GM23248 (cell line): ENCODE measurements around the gene DNAH9. TPM values are rescaled to one million over a fixed set of nuclear protein-coding genes. Genes with fewer than 3 reads are reported as not detected.
A peak's percentile ranks its signal among the peaks of the same experiment; 100 is the strongest.
"Not testable (repeated sequence)": the region's sequence is repeated elsewhere in the genome, so short reads cannot be mapped to it uniquely, and the experiment has no call there.

Experiments used
- DNase-seq: peaks from one replicate; pipeline ENCODE4 v3.0.0-alpha.2; 2015
- H2AFZ ChIP-seq: fragments of 200-600 bp; sonication (generic); 2 replicates; pipeline ENCODE4 v1.6.1; 2016; ENCODE audit warnings: antibody characterized with exemption
- H3F3A ChIP-seq: fragments of 200-600 bp; sonication (generic); 2 replicates; pipeline ENCODE4 v1.6.1; 2016; ENCODE audit warnings: mild to moderate bottlenecking, antibody characterized with exemption, mixed run types; ENCODE audit not compliant: insufficient read depth
- H3K27ac ChIP-seq: fragments of 200-600 bp; sonication (generic); 2 replicates; pipeline ENCODE4 v1.5.1; 2016; ENCODE audit warnings: mild to moderate bottlenecking
- H3K27me3 ChIP-seq: fragments of 200-600 bp; sonication (generic); replicated peaks from 2 replicates; pipeline ENCODE4 v1.6.1; 2016; ENCODE audit warnings: mild to moderate bottlenecking; ENCODE audit not compliant: insufficient read depth
- H3K36me3 ChIP-seq: fragments of 200-600 bp; sonication (generic); 2 replicates; pipeline ENCODE4 v1.6.1; 2016; ENCODE audit warnings: low read depth, mild to moderate bottlenecking
- H3K4me1 ChIP-seq: fragments of 200-600 bp; sonication (generic); 2 replicates; pipeline ENCODE4 v1.6.1; 2016; ENCODE audit warnings: mild to moderate bottlenecking; ENCODE audit not compliant: insufficient read depth
- H3K4me2 ChIP-seq: fragments of 200-600 bp; sonication (generic); one replicate; pipeline ENCODE4 v1.6.1; 2016; ENCODE audit warnings: mild to moderate bottlenecking; ENCODE audit not compliant: unreplicated experiment
- H3K4me3 ChIP-seq: fragments of 200-600 bp; sonication (generic); 2 replicates; pipeline ENCODE4 v1.5.1; 2016; ENCODE audit warnings: mild to moderate bottlenecking
- H3K79me2 ChIP-seq: fragments of 200-600 bp; sonication (generic); 2 replicates; pipeline ENCODE4 v1.6.1; 2016; ENCODE audit warnings: mild to moderate bottlenecking; ENCODE audit not compliant: insufficient read depth
- H3K9ac ChIP-seq: fragments of 200-600 bp; sonication (generic); 2 replicates; pipeline ENCODE4 v1.6.1; 2016; ENCODE audit warnings: mild to moderate bottlenecking
- H3K9me2 ChIP-seq: fragments of 200-600 bp; sonication (generic); 2 replicates; pipeline ENCODE4 v1.6.1; 2016; ENCODE audit warnings: mixed run types, mild to moderate bottlenecking, moderate library complexity; ENCODE audit not compliant: insufficient read depth
- H3K9me3 ChIP-seq: fragments of 200-600 bp; sonication (generic); one replicate; pipeline ENCODE4 v1.6.1; 2017; ENCODE audit warnings: low read depth
- H4K20me1 ChIP-seq: fragments of 200-600 bp; sonication (generic); 2 replicates; pipeline ENCODE4 v1.6.0; 2016; ENCODE audit not compliant: insufficient read depth
- EZH2 ChIP-seq: fragments of 200-600 bp; sonication (generic); IDR thresholded peaks from 2 replicates; pipeline ENCODE4 v1.6.1; 2018; ENCODE audit warnings: antibody characterized with exemption, mild to moderate bottlenecking; ENCODE audit not compliant: insufficient read depth, poor library complexity, severe bottlenecking
- EZH2phosphoT487 ChIP-seq: fragments of 200-600 bp; sonication (generic); IDR thresholded peaks from 2 replicates; pipeline ENCODE4 v1.6.1; 2018; ENCODE audit warnings: antibody characterized with exemption, moderate library complexity, mild to moderate bottlenecking, low read depth; ENCODE audit not compliant: insufficient read depth
- WGBS, 2 experiments: methylation state at CpG; one replicate each; pipeline ENCODE4 v1.1.6; 2015 to 2017; ENCODE audit warnings: low lambda C conversion rate in 2 of 2, low coverage in 1 of 2; ENCODE audit errors: missing lambda C conversion rate in 2 of 2; 5-methylcytosine and 5-hydroxymethylcytosine counted together
- in situ Hi-C: fragments of 300-500 bp; cut with MboI; formaldehyde crosslinking; loops from 2 replicates; pipeline ENCODE4 v1.15.0; 2020
- polyA plus RNA-seq: library from polyadenylated mRNA; unstranded; fragments of >200 nt; fragmentation: Nextera tagmentation; extraction: Ambion mirVana; gene quantifications from 2 replicates; pipeline ENCODE4 v1.2.1, GENCODE V29; 2016
- total RNA-seq: library from RNA; depleted of rRNA; stranded (reverse); fragments of >200 nt; shearing (Covaris generic); gene quantifications from 2 replicates; pipeline ENCODE4 v1.2.3, GENCODE V29; 2014

The DNAH9 gene
- total and polyA plus RNA-seq, 2 experiments from 2014 or later: not detected

- in situ Hi-C loops: loop anchor here (25.0 kb wide), 1 partner anchor 1332 kb away; no protein-coding TSS in a partner anchor
- no peak for TF ChIP-seq EZH2phosphoT487
- no peak for TF ChIP-seq EZH2
Measured at GRCh38 chr17:11969565-11969964, 371.3 kb downstream of the DNAH9 start.

GRCh38 chr17:11972741-11973140 is 374.5 kb downstream of the DNAH9 start:
- not testable (repeated sequence) for H4K20me1 ChIP-seq, DNase-seq, H3K79me2 ChIP-seq, H2AFZ ChIP-seq, H3K4me3 ChIP-seq, H3F3A ChIP-seq, H3K27me3 ChIP-seq, H3K4me1 ChIP-seq, H3K9ac ChIP-seq, H3K36me3 ChIP-seq, H3K4me2 ChIP-seq, H3K9me2 ChIP-seq, H3K27ac ChIP-seq, H3K9me3 ChIP-seq
- 93 to 96% methylated on average over 3 to 19 of the region's 19 CpGs for WGBS, 2 experiments
- in situ Hi-C loops: loop anchor here (25.0 kb wide), 1 partner anchor 1335 kb away; no protein-coding TSS in a partner anchor

More at GRCh38 chr17:11969565-11969964, 371.3 kb downstream of the DNAH9 start:
- Histone ChIP-seq H3K9me3 (no peaks in the 10 kb centered on the region), H3K79me2 (no peaks in the 10 kb centered on the region), H3K4me3 (no peak overlapping the region), H3K4me1 (no peaks in the 10 kb centered on the region), H3K9me2 (no peaks in the 10 kb centered on the region), H3K4me2 (no peak overlapping the region), H3F3A (no peaks in the 10 kb centered on the region), H3K27me3 (no peaks in the 10 kb centered on the region), H3K9ac (no peak overlapping the region), H3K36me3 (no peaks in the 10 kb centered on the region), H3K27ac (no peak overlapping the region), H2AFZ (no peak overlapping the region), H4K20me1 (no peaks in the 10 kb centered on the region)
- 72 to 83% methylated on average over 2 of the region's 2 CpGs for WGBS, 2 experiments
- DNase-seq: no peak

GRCh38 chr17:11979795-11980194 is 381.5 kb downstream of the DNAH9 start:
- in situ Hi-C loops: no loop called here
- 75 to 79% methylated on average over 3 of the region's 3 CpGs for WGBS, 2 experiments

GRCh38 chr17:11980813-11981212 is 382.5 kb downstream of the DNAH9 start:
- Histone ChIP-seq H3K27ac (no peak overlapping the region), H3K9ac (no peak overlapping the region), H4K20me1 (no peaks in the 10 kb centered on the region), H3F3A (no peaks in the 10 kb centered on the region), H3K4me3 (no peak overlapping the region), H3K79me2 (no peaks in the 10 kb centered on the region), H3K9me3 (no peaks in the 10 kb centered on the region), H3K9me2 (no peaks in the 10 kb centered on the region), H3K4me1 (no peaks in the 10 kb centered on the region), H2AFZ (no peak overlapping the region), H3K4me2 (no peak overlapping the region), H3K27me3 (no peaks in the 10 kb centered on the region), H3K36me3 (peaks cover 13% of the 10 kb centered on the region; the same call in 1 of the 2 replicates)
- peak; percentile 26 for DNase-seq
- TF ChIP-seq EZH2phosphoT487: no peak
- TF ChIP-seq EZH2: no peak
- 60 to 64% methylated on average over 2 of the region's 2 CpGs for WGBS, 2 experiments
- in situ Hi-C loops: no loop called here

More at GRCh38 chr17:11979795-11980194, 381.5 kb downstream of the DNAH9 start:
- H3K9me2 ChIP-seq: no peaks in the 10 kb centered on the region
- no peak overlapping the region for H3K27ac ChIP-seq
- H3K9ac ChIP-seq: no peak overlapping the region
- no peaks in the 10 kb centered on the region for H3K4me1 ChIP-seq
- peaks cover 13% of the 10 kb centered on the region; the same call in 1 of the 2 replicates for H3K36me3 ChIP-seq
- H3K4me3 ChIP-seq: no peak overlapping the region
- DNase-seq: no peak
- H3K9me3 ChIP-seq: no peaks in the 10 kb centered on the region
- no peaks in the 10 kb centered on the region for H3F3A ChIP-seq
- TF ChIP-seq EZH2 (no peak), EZH2phosphoT487 (no peak)
- H4K20me1 ChIP-seq: no peaks in the 10 kb centered on the region
- H2AFZ ChIP-seq: no peak overlapping the region
- H3K79me2 ChIP-seq: no peaks in the 10 kb centered on the region
- H3K4me2 ChIP-seq: no peak overlapping the region
- H3K27me3 ChIP-seq: no peaks in the 10 kb centered on the region

DNA sequence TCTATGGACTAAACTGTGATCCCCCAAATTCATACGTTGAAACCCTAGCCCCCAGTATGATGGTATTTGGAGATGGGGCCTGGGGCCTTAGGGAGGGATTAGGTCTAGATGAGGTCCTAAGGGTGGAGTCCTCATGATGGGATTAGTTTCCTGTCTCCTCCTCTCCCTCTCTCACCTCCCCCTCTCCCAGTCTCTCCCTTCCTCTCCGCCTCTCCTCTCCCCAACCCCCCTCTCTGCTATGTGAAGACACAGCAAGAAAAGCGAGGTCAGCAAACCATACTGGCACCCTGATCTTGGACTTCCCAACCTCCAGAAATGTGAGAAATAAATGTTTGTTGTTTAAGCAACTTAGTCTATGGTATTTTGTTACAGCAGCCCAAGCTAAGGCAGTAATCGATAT is 383.6 kb downstream of the DNAH9 start:
- Histone ChIP-seq H3K9me2 (no peaks in the 10 kb centered on the region), H4K20me1 (no peaks in the 10 kb centered on the region), H2AFZ (no peak overlapping the region), H3K79me2 (no peaks in the 10 kb centered on the region), H3F3A (no peaks in the 10 kb centered on the region), H3K9me3 (no peaks in the 10 kb centered on the region), H3K36me3 (peaks cover 13% of the 10 kb centered on the region; the same call in 1 of the 2 replicates), H3K4me3 (no peak overlapping the region), H3K27me3 (no peaks in the 10 kb centered on the region), H3K27ac (no peak overlapping the region), H3K9ac (no peak overlapping the region), H3K4me1 (no peaks in the 10 kb centered on the region), H3K4me2 (no peak overlapping the region)
- in situ Hi-C loops: no loop called here
- no peak for TF ChIP-seq EZH2
- TF ChIP-seq EZH2phosphoT487: no peak
- WGBS, 2 experiments: 93 to 97% methylated on average over 4 of the region's 4 CpGs
- DNase-seq: no peak
